Left hindlimb (tissue), 1 donor: ENCODE measurements around the gene CXCL10.
"Not testable (repeated sequence)": the region's sequence is repeated elsewhere in the genome, so short reads cannot be mapped to it uniquely, and the experiment has no call there.

Experiments
- DNase-seq: peaks from one replicate; pipeline ENCODE4 v3.0.0-alpha.2; 2018

CXCL10 gene

GRCh38 chr4:76023389-76023788 is at the start of gene CXCL10:
Gene CXCL10 (minus strand): TSS chr4:76023497. CDS start chr4:76023431, 66 bp downstream.
- no peak for DNase-seq

GRCh38 chr4:76072760-76073159 is 49.5 kb upstream of the CXCL10 start:
- no peak for DNase-seq

GRCh38 chr4:76067652-76068286 is 44.5 kb upstream of the CXCL10 start:
- DNase-seq, result peak; percentile 54

GRCh38 chr4:76066546-76066945 is 43.2 kb upstream of the CXCL10 start:
- no peak for DNase-seq

- no peak for DNase-seq
Measured at GRCh38 chr4:76061982-76062381, 38.7 kb upstream of the CXCL10 start.

- no peak for DNase-seq
Measured at GRCh38 chr4:76061421-76061820, 38.1 kb upstream of the CXCL10 start.

GRCh38 chr4:76060506-76060905 is 37.2 kb upstream of the CXCL10 start:
- DNase-seq, result no peak

GRCh38 chr4:76059750-76060149 is 36.5 kb upstream of the CXCL10 start:
- DNase-seq, result no peak

- no peak for DNase-seq
Measured at GRCh38 chr4:76058888-76059426, 35.7 kb upstream of the CXCL10 start.

GRCh38 chr4:76058302-76058701 is 35.0 kb upstream of the CXCL10 start:
- DNase-seq, result no peak

GRCh38 chr4:76055421-76055820 is 32.1 kb upstream of the CXCL10 start:
- no peak for DNase-seq

GRCh38 chr4:76055016-76055415 is 31.7 kb upstream of the CXCL10 start:
- no peak for DNase-seq

GRCh38 chr4:76053730-76054129 is 30.4 kb upstream of the CXCL10 start:
- DNase-seq, result no peak

GRCh38 chr4:76050560-76051050 is 27.3 kb upstream of the CXCL10 start:
- DNase-seq, result not testable (repeated sequence)

GRCh38 chr4:76049860-76050416 is 26.6 kb upstream of the CXCL10 start:
- DNase-seq, result not testable (repeated sequence)

GRCh38 chr4:76044686-76045085 is 21.4 kb upstream of the CXCL10 start:
- not testable (repeated sequence) for DNase-seq

GRCh38 chr4:76043306-76043705 is 20.0 kb upstream of the CXCL10 start:
- not testable (repeated sequence) for DNase-seq

GRCh38 chr4:76042241-76042998 is 19.1 kb upstream of the CXCL10 start:
- not testable (repeated sequence) for DNase-seq

GRCh38 chr4:76036855-76037254 is 13.6 kb upstream of the CXCL10 start:
- no peak for DNase-seq

- DNase-seq, result no peak
Measured at GRCh38 chr4:76035799-76036380, 12.6 kb upstream of the CXCL10 start, which contains the start of gene CXCL11. Gene CXCL11 (minus strand): TSS chr4:76036070. CDS start chr4:76035987, 83 bp downstream.

GRCh38 chr4:76035141-76035540 is 11.8 kb upstream of the CXCL10 start:
- no peak for DNase-seq

GRCh38 chr4:76029300-76029699 is 6.0 kb upstream of the CXCL10 start:
- DNase-seq, result no peak

- no peak for DNase-seq
Measured at GRCh38 chr4:76028350-76028765, 5.1 kb upstream of the CXCL10 start.
